GM23338 (cell line): ENCODE results near the gene SERPING1. TPM values are rescaled to one million over a fixed set of nuclear protein-coding genes. Genes with fewer than 3 reads are reported as not detected.
A peak's percentile ranks its signal among the peaks of the same experiment; 100 is the strongest.

Experiments
- ATAC-seq: fragments of 200-7000 bp; cut with Tn5 transposase; 3 replicates; pipeline ENCODE4 v1.9.1; 2020
- DNase-seq: peaks from one replicate; pipeline ENCODE4 v3.0.0-alpha.2; 2015; ENCODE audit warnings: low spot score
- H2AFZ ChIP-seq: fragments of 200-600 bp; sonication (generic); 2 replicates; pipeline ENCODE4 v1.8.0; 2016; ENCODE audit warnings: antibody characterized with exemption, mild to moderate bottlenecking, moderate library complexity
- H3F3A ChIP-seq: fragments of 200-600 bp; sonication (generic); replicated peaks from 2 replicates; pipeline ENCODE4 v1.8.0; 2017; ENCODE audit warnings: antibody characterized with exemption, mixed run types, low read depth
- H3K27ac ChIP-seq: fragments of 200-600 bp; sonication (generic); 2 replicates; pipeline ENCODE4 v1.6.1; 2016; ENCODE audit warnings: low read depth
- H3K27me3 ChIP-seq: fragments of 200-600 bp; sonication (generic); 2 replicates; pipeline ENCODE4 v1.8.0; 2016; ENCODE audit warnings: mild to moderate bottlenecking, mixed run types, moderate library complexity; ENCODE audit not compliant: insufficient read depth
- H3K36me3 ChIP-seq: fragments of 200-600 bp; sonication (generic); 2 replicates; pipeline ENCODE4 v1.8.0; 2016; ENCODE audit warnings: mild to moderate bottlenecking; ENCODE audit not compliant: insufficient read depth
- H3K4me1 ChIP-seq: fragments of 200-600 bp; sonication (generic); 2 replicates; pipeline ENCODE4 v1.8.0; 2016; ENCODE audit warnings: mild to moderate bottlenecking, moderate library complexity; ENCODE audit not compliant: insufficient read depth
- H3K4me2 ChIP-seq: fragments of 200-600 bp; sonication (generic); 2 replicates; pipeline ENCODE4 v1.7.1; 2017; ENCODE audit warnings: mixed run types
- H3K4me3 ChIP-seq: fragments of 200-600 bp; sonication (generic); 2 replicates; pipeline ENCODE4 v1.6.1; 2016; ENCODE audit warnings: mixed run types
- H3K79me2 ChIP-seq: fragments of 200-600 bp; sonication (generic); replicated peaks from 2 replicates; pipeline ENCODE4 v1.8.0; 2017; ENCODE audit warnings: mild to moderate bottlenecking; ENCODE audit not compliant: insufficient read depth
- H3K9me2 ChIP-seq: fragments of 200-600 bp; sonication (generic); 2 replicates; pipeline ENCODE4 v1.8.0; 2017; ENCODE audit not compliant: insufficient read depth
- H4K20me1 ChIP-seq: fragments of 200-600 bp; sonication (generic); replicated peaks from 2 replicates; pipeline ENCODE4 v1.8.0; 2017; ENCODE audit warnings: mild to moderate bottlenecking; ENCODE audit not compliant: insufficient read depth
- H3K27ac Mint-ChIP-seq: 2 replicates; pipeline ENCODE4 v1.8.0; 2020; ENCODE audit warnings: inconsistent platforms, mild to moderate bottlenecking, moderate library complexity, mixed read lengths
- H3K27me3 Mint-ChIP-seq: 3 replicates; pipeline ENCODE4 v1.8.0; 2022; ENCODE audit warnings: low read depth, mild to moderate bottlenecking, moderate library complexity, mixed read lengths, inconsistent platforms; ENCODE audit not compliant: insufficient read depth, poor library complexity
- H3K36me3 Mint-ChIP-seq: 3 replicates; pipeline ENCODE4 v1.8.0; 2021; ENCODE audit warnings: low read depth, mild to moderate bottlenecking, inconsistent platforms, moderate library complexity, mixed read lengths
- H3K4me1 Mint-ChIP-seq: 3 replicates; pipeline ENCODE4 v1.8.0; 2020; ENCODE audit warnings: mild to moderate bottlenecking, inconsistent platforms, mixed read lengths
- H3K4me3 Mint-ChIP-seq: 3 replicates; pipeline ENCODE4 v1.8.0; 2021; ENCODE audit warnings: moderate library complexity, mild to moderate bottlenecking, inconsistent platforms, mixed read lengths
- H3K9me3 Mint-ChIP-seq: 3 replicates; pipeline ENCODE4 v1.8.0; 2020; ENCODE audit warnings: moderate library complexity, mild to moderate bottlenecking, inconsistent platforms, mixed read lengths
- EZH2phosphoT487 ChIP-seq: fragments of 200-600 bp; sonication (generic); IDR thresholded peaks from one replicate; pipeline ENCODE4 v1.8.1; 2018; ENCODE audit warnings: antibody characterized with exemption; ENCODE audit not compliant: unreplicated experiment
- JUNB ChIP-seq: IDR thresholded peaks from one replicate; pipeline ENCODE4 v1.6.1; 2016; ENCODE audit warnings: antibody characterized with exemption; ENCODE audit not compliant: unreplicated experiment
- NANOG ChIP-seq: IDR thresholded peaks from 2 replicates; pipeline ENCODE4 v1.6.1; 2016; ENCODE audit warnings: antibody characterized with exemption, borderline replicate concordance
- POLR2AphosphoS5 ChIP-seq: IDR thresholded peaks from 2 replicates; pipeline ENCODE4 v1.6.1; 2016; ENCODE audit warnings: antibody characterized with exemption, low read depth
- ZNF114 ChIP-seq: fragments of 250-450 bp; sonication (Bioruptor Pico); IDR thresholded peaks from 2 replicates; pipeline ENCODE4 v1.5.0; 2020; ENCODE audit warnings: mild to moderate bottlenecking, moderate library complexity
- polyA plus RNA-seq: library from polyadenylated mRNA; unstranded; fragments of >200 nt; fragmentation: Nextera tagmentation; extraction: Ambion mirVana; gene quantifications from 2 replicates; pipeline ENCODE4 v1.2.1, GENCODE V29; 2016
- total RNA-seq: library from RNA; depleted of rRNA; stranded (reverse); fragments of >200 nt; shearing (Covaris generic); gene quantifications from 2 replicates; pipeline ENCODE4 v1.2.3, GENCODE V29; 2014
- TF ChIP-seq, protein P1 (sequence below), 2 experiments: fragments of 200-600 bp in 1 of 2; sonication (generic) in 1 of 2; conservative IDR thresholded peaks; 2 replicates each; pipeline versions ENCODE4 v1.5.1 to v1.6.1; 2016 to 2017; ENCODE audit warnings: antibody characterized with exemption in 2 of 2, low read depth in 2 of 2, mild to moderate bottlenecking in 2 of 2, moderate library complexity in 1 of 2
- TF ChIP-seq, protein P2 (sequence below): IDR thresholded peaks from 2 replicates; pipeline ENCODE4 v1.6.1; 2016; ENCODE audit warnings: antibody characterized with exemption
- TF ChIP-seq, protein P3 (sequence below): fragments of 250-450 bp; sonication (Bioruptor Pico); IDR thresholded peaks from 2 replicates; pipeline ENCODE4 v1.5.0; 2020; ENCODE audit warnings: mild to moderate bottlenecking, moderate library complexity
- TF ChIP-seq, protein P4 (sequence below): IDR thresholded peaks from one replicate; pipeline ENCODE4 v1.6.1; 2018; ENCODE audit warnings: antibody characterized with exemption; ENCODE audit not compliant: unreplicated experiment

SERPING1 gene
- total and polyA plus RNA-seq, 2 experiments from 2014 or later, result 42.3 to 54.7 TPM

DNA sequence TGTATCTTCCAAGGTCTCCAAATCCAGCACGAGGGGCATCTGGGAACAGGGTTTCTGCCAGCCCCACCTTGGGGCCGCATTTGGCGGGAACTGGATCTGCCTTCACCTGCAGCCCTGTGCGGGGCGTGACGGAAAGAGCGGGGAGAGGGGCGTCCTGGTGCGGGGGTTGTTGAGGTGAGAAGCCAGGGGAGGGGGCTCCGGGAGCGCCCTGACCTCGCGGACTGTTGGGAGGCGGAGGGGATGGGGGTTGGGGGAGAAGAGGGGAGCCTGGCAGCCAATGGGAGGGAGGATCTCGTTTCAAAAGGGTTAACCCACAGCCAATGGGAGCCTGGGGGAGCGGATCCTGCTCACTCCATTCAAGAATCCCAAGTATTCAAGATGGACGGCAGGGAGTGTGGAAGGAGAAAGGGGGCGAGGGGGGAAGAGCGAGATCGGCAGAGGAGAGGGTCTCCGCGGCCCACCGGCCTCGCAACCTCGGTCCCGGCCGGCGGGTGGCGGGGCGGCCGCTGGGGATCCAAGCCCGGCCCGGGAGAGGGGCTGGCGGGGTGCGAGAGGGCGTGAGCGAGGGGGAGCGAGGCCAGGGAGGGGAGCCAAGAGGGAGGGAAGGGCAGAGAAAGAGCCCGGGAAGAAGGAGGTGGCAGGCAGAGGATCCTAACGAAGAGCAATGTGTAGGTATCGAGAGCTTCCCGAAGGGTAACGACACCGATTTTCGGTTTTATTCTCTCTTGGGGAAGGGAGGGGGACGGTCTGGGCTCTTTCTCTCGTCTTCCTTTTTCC is 40.7 kb downstream of the SERPING1 start:
- peaks cover 3% of the 10 kb centered on the region; the same call in 1 of the 3 replicates for H3K9me3 Mint-ChIP-seq
- TF ChIP-seq ZNF114 (CRISPR knock-in tag), result no peak
- TF ChIP-seq, protein P1, sequence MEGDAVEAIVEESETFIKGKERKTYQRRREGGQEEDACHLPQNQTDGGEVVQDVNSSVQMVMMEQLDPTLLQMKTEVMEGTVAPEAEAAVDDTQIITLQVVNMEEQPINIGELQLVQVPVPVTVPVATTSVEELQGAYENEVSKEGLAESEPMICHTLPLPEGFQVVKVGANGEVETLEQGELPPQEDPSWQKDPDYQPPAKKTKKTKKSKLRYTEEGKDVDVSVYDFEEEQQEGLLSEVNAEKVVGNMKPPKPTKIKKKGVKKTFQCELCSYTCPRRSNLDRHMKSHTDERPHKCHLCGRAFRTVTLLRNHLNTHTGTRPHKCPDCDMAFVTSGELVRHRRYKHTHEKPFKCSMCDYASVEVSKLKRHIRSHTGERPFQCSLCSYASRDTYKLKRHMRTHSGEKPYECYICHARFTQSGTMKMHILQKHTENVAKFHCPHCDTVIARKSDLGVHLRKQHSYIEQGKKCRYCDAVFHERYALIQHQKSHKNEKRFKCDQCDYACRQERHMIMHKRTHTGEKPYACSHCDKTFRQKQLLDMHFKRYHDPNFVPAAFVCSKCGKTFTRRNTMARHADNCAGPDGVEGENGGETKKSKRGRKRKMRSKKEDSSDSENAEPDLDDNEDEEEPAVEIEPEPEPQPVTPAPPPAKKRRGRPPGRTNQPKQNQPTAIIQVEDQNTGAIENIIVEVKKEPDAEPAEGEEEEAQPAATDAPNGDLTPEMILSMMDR (conservative IDR thresholded peaks at IDR 0.05; ENCODE audit: low read depth in 2 of 2), result 0 out of 4 replicates have a peak, but pooled peaks of 1 of the 2 experiments have one; percentile 2
- TF ChIP-seq, protein P2, sequence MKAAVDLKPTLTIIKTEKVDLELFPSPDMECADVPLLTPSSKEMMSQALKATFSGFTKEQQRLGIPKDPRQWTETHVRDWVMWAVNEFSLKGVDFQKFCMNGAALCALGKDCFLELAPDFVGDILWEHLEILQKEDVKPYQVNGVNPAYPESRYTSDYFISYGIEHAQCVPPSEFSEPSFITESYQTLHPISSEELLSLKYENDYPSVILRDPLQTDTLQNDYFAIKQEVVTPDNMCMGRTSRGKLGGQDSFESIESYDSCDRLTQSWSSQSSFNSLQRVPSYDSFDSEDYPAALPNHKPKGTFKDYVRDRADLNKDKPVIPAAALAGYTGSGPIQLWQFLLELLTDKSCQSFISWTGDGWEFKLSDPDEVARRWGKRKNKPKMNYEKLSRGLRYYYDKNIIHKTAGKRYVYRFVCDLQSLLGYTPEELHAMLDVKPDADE, result no peak
- no peak for TF ChIP-seq JUNB
- TF ChIP-seq, protein P3, sequence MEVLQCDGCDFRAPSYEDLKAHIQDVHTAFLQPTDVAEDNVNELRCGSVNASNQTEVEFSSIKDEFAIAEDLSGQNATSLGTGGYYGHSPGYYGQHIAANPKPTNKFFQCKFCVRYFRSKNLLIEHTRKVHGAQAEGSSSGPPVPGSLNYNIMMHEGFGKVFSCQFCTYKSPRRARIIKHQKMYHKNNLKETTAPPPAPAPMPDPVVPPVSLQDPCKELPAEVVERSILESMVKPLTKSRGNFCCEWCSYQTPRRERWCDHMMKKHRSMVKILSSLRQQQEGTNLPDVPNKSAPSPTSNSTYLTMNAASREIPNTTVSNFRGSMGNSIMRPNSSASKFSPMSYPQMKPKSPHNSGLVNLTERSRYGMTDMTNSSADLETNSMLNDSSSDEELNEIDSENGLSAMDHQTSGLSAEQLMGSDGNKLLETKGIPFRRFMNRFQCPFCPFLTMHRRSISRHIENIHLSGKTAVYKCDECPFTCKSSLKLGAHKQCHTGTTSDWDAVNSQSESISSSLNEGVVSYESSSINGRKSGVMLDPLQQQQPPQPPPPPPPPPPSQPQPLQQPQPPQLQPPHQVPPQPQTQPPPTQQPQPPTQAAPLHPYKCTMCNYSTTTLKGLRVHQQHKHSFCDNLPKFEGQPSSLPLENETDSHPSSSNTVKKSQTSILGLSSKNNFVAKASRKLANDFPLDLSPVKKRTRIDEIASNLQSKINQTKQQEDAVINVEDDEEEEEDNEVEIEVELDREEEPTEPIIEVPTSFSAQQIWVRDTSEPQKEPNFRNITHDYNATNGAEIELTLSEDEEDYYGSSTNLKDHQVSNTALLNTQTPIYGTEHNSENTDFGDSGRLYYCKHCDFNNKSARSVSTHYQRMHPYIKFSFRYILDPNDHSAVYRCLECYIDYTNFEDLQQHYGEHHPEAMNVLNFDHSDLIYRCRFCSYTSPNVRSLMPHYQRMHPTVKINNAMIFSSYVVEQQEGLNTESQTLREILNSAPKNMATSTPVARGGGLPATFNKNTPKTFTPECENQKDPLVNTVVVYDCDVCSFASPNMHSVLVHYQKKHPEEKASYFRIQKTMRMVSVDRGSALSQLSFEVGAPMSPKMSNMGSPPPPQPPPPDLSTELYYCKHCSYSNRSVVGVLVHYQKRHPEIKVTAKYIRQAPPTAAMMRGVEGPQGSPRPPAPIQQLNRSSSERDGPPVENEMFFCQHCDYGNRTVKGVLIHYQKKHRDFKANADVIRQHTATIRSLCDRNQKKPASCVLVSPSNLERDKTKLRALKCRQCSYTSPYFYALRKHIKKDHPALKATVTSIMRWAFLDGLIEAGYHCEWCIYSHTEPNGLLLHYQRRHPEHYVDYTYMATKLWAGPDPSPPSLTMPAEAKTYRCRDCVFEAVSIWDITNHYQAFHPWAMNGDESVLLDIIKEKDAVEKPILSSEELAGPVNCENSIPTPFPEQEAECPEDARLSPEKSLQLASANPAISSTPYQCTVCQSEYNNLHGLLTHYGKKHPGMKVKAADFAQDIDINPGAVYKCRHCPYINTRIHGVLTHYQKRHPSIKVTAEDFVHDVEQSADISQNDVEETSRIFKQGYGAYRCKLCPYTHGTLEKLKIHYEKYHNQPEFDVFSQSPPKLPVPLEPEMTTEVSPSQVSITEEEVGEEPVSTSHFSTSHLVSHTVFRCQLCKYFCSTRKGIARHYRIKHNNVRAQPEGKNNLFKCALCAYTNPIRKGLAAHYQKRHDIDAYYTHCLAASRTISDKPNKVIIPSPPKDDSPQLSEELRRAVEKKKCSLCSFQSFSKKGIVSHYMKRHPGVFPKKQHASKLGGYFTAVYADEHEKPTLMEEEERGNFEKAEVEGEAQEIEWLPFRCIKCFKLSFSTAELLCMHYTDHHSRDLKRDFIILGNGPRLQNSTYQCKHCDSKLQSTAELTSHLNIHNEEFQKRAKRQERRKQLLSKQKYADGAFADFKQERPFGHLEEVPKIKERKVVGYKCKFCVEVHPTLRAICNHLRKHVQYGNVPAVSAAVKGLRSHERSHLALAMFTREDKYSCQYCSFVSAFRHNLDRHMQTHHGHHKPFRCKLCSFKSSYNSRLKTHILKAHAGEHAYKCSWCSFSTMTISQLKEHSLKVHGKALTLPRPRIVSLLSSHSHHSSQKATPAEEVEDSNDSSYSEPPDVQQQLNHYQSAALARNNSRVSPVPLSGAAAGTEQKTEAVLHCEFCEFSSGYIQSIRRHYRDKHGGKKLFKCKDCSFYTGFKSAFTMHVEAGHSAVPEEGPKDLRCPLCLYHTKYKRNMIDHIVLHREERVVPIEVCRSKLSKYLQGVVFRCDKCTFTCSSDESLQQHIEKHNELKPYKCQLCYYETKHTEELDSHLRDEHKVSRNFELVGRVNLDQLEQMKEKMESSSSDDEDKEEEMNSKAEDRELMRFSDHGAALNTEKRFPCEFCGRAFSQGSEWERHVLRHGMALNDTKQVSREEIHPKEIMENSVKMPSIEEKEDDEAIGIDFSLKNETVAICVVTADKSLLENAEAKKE (CRISPR knock-in tag), result no peak
- TF ChIP-seq POLR2AphosphoS5, result peak; percentile 78
- TF ChIP-seq EZH2phosphoT487, result no peak
- TF ChIP-seq NANOG, result no peak
- TF ChIP-seq, protein P4, sequence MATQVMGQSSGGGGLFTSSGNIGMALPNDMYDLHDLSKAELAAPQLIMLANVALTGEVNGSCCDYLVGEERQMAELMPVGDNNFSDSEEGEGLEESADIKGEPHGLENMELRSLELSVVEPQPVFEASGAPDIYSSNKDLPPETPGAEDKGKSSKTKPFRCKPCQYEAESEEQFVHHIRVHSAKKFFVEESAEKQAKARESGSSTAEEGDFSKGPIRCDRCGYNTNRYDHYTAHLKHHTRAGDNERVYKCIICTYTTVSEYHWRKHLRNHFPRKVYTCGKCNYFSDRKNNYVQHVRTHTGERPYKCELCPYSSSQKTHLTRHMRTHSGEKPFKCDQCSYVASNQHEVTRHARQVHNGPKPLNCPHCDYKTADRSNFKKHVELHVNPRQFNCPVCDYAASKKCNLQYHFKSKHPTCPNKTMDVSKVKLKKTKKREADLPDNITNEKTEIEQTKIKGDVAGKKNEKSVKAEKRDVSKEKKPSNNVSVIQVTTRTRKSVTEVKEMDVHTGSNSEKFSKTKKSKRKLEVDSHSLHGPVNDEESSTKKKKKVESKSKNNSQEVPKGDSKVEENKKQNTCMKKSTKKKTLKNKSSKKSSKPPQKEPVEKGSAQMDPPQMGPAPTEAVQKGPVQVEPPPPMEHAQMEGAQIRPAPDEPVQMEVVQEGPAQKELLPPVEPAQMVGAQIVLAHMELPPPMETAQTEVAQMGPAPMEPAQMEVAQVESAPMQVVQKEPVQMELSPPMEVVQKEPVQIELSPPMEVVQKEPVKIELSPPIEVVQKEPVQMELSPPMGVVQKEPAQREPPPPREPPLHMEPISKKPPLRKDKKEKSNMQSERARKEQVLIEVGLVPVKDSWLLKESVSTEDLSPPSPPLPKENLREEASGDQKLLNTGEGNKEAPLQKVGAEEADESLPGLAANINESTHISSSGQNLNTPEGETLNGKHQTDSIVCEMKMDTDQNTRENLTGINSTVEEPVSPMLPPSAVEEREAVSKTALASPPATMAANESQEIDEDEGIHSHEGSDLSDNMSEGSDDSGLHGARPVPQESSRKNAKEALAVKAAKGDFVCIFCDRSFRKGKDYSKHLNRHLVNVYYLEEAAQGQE, result no peak

More for the DNA sequence above, 40.7 kb downstream of the SERPING1 start:
- peak overlapping the region; percentile 99 for H3K27ac Mint-ChIP-seq
- Histone ChIP-seq H3K79me2 (peaks cover 49% of the 10 kb centered on the region), H3K27me3 (no peaks in the 10 kb centered on the region), H3K9me2 (peaks cover 26% of the 10 kb centered on the region), H3K27ac (peak overlapping the region; percentile 100), H3K4me3 (peak overlapping the region; percentile 99), H3K36me3 (0 out of 2 replicates have a peak, but pooled peaks cover 13% of the 10 kb centered on the region), H3K4me1 (peaks cover 44% of the 10 kb centered on the region), H3K4me2 (peak overlapping the region; percentile 93), H3F3A (peaks cover 55% of the 10 kb centered on the region), H2AFZ (no peak overlapping the region), H4K20me1 (peaks cover 31% of the 10 kb centered on the region)
- peak overlapping the region; percentile 99 for H3K4me3 Mint-ChIP-seq
- H3K4me1 Mint-ChIP-seq, result peaks cover 51% of the 10 kb centered on the region
- DNase-seq (peak; percentile 99), ATAC-seq (peak; percentile 69)
- H3K36me3 Mint-ChIP-seq, result peaks cover 49% of the 10 kb centered on the region
- H3K27me3 Mint-ChIP-seq, result peaks cover 38% of the 10 kb centered on the region
